ENCODE results near the gene CCDC47.

Gene CCDC47

GRCh38 chr17:63698886-63699637 is 74.3 kb downstream of the CCDC47 start:
- DNase-seq (ENCODE audit: low spot score) = peak; percentile 53

GRCh38 chr17:63698381-63698885 is 75.0 kb downstream of the CCDC47 start:
- no peak for DNase-seq (ENCODE audit: low spot score)

GRCh38 chr17:63697341-63698286 is 75.8 kb downstream of the CCDC47 start:
- DNase-seq (ENCODE audit: low spot score) = peak; percentile 78

GRCh38 chr17:63696381-63696961 is 76.9 kb downstream of the CCDC47 start:
- DNase-seq (ENCODE audit: low spot score) = peak; percentile 60

- no peak for DNase-seq (ENCODE audit: low spot score)
Observed at GRCh38 chr17:63695889-63696288, 77.5 kb downstream of the CCDC47 start.
